HL-60/S4 (cell line): ENCODE data around the gene LFNG.

Experiments
- in situ Hi-C: fragments of 300-500 bp; cut with MboI; formaldehyde crosslinking; loops from 2 replicates; pipeline ENCODE4 v1.14.3; 2022; ENCODE audit warnings: low sequenced_read_pairs

The LFNG gene

DNA sequence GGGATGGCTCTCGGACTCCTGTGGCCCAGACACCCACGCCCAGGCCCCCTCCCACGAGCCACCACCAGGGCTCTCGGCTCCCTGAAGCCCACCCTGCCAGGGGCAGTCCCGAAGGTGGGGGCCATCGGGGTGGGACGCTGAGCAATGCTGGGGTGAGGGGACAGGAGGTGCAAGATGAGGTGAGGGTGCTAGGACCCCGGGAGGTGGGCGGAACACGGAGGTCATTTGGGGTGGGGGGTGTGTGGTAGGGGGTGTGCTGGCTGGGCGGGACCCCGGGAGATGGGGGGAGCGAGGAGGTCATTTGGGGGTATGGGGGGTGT lies 17.0 kb upstream of the LFNG start:
- in situ Hi-C loops = no loop called here

DNA sequence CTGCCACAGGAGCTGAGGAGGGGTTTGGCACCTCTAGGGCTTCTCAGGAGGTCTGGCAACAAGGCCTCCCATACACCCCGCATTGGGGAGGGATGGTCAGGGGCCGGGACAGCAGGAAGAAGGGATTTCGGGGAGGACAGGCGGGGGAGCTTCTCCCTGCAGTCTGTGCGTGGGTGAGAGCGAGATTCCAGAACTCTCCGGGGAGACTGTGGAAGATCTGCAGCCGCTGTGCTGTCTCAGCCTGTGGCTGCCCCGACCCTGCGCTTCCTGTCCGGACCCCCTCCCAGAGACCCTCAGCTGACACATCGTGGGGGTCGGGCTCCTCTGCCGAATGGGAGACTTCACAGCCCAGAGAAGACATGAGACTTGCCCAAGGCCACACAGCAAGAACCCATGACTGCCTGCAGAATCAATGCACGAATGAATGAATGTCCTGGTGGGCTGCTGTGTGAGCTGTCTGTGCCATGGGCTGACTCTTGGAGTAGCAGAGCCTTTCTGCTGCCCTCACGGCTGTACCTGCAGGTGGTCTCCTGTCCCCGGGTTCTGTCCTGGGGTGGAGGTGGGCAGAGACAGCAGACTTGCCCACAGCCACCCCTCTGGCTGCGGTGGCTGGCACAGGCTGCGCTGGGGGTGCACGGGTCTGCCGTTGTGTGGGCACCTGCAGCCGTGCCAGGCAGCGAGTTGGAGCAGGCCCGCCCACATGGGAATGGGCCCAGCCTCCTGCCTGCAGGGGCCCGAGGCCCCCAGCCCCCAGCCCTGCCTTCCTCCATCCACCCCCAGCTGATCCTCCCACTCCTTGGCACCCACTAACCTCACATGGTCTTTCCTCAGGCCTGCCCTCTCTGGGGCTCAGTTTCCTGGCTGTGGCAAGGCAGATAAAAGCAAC lies 16.3 kb upstream of the LFNG start:
- in situ Hi-C loops = no loop called here

DNA sequence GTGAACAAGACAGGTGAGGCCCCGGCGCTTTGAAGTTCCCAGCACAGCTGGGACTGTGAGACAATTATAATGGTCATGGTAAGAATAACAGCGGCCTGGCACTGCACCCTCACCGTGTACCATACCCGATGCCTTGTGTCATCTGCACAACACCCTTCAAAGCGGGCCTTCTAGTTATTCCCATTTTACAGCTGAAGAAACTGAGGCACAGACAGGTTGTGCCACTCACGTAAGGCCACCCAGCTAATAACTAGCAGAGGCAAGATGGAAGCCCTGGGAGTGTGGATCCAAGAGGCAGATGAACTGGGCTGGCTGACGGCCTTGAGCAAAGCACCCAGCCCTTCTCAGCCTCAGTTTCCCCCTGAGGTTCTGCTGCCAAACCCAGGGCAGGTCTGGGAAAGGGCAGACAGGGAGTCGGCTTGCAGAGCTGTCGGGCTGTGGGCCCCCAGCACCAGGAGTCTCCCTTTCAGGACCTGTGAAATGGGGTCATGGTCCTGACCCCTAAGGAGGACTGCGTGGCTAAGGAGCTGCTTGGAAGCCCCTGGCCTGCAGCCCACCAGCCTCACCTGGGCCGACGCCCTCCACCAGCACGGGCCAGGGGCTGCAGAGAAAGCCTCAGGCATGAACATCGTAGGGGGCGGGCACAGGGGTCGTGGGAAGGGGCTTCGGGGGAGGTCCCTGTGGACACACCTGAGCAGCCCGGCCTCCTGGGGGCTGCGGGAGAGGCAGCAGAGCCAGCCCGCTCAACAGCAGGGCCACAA lies 15.3 kb upstream of the LFNG start:
- in situ Hi-C loops = no loop called here

DNA sequence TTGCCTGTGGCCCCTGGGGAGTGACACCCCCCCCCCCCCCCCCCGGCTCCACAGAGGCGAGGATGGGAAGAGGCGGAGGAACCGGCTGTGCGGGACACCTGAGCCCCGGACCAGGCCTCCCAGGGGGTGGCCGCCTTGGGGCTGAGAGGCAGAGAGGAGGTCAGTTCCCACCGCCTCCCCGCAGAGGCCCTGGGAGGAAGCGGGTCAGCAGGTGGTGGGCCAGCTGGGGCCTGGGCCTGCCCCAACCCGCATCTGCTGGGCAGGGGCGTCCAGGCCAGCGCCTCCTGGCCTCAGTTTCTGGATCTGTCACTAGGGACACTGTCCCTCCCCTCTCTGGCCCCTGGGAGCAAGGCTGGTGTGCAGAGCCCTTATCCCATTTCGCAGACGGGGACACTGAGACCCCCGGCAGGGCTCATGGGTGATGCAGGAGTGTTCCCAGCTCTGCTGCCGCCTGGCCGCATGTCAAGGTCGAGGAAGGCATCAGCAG lies 14.6 kb upstream of the LFNG start:
- in situ Hi-C loops = no loop called here

DNA sequence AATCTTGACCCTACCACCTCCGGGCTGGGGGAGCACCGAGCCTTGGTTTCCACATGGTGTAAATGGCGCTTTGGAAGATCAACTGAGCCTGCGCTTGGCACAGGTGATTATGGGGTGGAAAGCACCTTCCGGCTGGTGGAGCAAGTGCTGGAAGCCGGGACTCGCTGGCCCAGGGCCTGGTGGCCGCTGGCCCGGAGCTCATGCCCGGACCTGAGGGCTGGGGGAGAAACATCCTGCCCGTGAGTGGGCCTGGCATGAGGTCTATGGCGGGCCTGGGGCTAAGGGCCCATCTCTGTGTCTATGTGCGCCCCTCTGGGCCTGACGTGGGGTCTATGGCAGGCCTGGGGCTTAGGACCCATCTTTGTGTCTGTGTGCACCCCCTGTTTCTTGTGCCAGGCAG lies 14.2 kb upstream of the LFNG start:
- in situ Hi-C loops = no loop called here

DNA sequence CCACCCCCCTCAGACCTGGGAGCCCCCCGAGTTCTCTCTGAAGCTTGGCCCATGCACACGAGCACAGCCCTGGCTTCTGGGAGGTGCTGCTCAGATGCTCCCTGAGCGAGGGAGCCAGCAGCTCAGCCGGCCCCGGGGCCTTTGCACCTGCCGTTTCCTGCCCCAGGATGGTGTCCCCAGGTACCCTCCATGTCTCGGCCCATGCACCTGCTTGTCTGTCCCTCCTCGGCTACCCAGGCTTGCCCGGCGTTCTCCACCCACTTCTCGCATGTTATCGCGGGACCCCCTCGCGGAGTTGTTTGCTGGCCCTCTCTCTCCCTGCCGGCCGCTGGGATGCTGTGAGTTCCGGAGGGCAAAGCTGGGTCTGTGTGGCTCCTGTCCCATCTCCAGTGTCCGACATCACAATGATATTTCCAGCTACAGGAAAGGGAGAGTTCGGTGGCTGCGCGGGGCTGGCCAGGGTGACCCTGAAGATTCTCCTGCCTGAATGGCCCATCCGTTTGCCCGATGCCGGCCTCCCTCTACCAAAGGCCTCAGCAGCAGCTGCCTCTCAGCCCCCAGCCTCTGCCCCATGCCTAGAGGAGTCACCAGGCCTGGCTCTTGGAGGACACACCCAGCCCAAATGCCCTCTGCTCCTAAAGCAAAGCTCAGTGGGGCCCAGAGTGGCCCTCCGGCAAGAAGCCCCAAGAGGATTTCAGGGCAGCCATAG lies 12.2 kb upstream of the LFNG start:
- in situ Hi-C loops = no loop called here

DNA sequence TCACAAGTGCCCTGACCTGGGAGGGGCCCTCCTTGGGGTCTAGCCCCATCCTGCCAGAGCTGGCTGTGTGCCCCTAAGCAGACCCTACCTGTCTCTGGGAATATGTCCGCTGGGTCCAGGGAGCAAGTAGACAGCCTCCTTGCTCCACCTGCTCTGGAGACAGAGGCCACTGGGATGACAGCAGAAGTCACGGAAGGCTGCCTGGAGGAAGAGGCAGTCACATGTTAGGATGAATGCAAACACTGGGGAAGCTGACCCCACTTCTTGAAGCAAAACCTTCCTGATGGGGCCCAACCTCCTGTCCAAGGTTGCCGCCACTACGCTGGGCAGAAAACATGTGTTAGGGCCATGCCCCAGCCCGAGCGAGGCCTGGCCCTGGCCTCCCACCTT lies 11.7 kb upstream of the LFNG start:
- in situ Hi-C loops = no loop called here

DNA sequence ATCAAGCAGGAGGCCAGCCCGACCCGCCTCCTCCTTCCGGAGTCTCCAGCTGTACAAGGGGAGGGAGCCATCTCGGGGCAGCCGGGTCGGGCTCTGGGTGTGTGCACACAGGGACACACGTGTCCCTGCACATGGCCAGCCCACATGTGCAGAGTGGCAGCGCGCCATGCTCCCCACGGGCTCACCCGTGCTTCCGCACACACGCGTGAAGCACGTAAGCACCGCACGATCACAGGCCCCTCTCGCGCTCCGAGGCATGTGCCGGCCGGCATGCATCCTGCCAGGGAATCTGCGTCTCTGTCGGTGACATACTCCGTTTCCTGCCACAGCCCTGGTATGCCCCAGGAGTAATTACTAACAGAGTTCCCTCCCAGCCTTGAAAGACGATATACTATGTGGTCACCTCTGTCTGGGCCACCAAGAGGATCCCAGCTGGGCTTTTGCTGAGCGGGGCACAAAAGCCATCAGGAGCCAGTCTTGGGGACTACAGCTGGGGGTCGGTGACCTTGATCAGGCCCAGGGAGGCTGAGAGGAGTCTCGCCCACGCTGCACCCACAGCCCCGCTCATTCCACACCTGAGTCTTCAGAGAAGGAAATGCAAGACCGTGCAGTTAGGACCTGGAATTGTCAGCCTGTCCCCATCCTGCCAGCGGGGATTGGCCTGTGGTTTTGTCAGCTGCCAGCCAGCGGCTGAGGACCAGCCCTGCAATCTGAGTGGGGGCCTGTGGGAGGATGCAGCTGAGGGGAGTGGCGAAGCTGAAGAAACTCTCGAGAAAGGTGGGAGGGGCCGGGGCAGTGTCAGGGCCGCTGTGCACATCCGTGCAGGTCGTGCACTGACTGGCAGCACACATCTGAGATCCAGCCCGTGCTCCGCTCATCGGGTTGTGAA lies 11.0 kb upstream of the LFNG start:
- in situ Hi-C loops = no loop called here

DNA sequence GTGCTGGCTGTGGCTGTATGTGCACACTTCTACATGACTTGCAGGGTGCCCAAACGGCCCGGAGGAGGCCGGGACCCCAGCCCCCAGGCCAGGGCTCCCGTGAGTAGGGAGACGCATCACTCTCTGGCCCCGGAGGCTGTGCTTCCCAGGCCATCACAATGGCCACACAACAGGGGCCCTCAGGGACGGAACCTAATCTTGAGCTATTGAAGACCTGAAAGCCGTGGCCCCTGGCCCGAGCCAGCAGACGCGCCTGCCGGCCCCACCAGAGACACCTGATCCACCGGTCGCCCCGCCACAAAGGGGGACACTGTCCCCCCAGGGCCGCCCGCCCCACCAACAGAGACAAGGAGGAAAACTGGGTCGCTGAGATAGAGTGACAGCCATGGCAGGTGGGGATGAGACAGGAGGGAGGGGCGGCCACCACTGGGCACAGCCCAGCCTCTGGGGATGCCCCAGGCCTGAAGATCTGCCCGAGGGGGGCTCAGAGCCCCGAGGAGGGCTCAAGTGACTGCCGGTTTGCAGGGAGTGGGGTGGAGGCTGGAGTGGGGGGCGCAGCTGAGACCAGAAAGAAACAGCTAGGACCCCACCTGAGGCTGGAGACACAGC lies 10.2 kb upstream of the LFNG start:
- in situ Hi-C loops = no loop called here

DNA sequence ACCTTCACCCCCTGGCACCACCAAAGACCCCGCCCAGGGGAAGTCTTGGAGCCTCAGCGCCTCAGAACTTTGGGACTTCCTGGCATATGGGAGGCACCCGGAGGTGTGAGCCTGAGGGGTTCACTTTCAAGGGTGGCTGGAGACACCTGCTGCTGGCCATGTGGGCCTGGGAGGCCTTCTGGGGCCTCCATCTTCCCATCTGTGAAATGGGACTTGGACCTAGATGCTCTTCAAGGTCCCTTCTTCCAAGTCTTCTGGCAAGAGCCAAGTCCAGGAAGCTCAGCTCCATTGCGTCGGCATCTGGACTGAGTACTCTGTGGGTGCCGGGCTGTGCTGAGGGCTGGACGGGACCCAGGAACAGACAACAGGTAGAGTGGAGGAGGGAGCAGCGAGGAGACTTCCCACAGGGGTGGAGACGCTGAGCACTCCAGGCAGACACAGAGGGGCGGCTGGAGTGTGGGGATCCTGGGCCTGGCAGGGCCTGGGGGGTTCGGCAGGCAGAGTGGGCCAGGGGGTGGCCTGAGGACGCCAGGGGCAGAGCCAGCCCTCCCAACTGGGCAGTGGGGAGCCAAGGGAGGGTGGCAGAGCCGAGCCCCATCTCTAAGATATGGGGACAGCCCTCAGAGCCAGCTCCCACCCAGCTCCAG lies 9.3 kb upstream of the LFNG start:
- in situ Hi-C loops = no loop called here

DNA sequence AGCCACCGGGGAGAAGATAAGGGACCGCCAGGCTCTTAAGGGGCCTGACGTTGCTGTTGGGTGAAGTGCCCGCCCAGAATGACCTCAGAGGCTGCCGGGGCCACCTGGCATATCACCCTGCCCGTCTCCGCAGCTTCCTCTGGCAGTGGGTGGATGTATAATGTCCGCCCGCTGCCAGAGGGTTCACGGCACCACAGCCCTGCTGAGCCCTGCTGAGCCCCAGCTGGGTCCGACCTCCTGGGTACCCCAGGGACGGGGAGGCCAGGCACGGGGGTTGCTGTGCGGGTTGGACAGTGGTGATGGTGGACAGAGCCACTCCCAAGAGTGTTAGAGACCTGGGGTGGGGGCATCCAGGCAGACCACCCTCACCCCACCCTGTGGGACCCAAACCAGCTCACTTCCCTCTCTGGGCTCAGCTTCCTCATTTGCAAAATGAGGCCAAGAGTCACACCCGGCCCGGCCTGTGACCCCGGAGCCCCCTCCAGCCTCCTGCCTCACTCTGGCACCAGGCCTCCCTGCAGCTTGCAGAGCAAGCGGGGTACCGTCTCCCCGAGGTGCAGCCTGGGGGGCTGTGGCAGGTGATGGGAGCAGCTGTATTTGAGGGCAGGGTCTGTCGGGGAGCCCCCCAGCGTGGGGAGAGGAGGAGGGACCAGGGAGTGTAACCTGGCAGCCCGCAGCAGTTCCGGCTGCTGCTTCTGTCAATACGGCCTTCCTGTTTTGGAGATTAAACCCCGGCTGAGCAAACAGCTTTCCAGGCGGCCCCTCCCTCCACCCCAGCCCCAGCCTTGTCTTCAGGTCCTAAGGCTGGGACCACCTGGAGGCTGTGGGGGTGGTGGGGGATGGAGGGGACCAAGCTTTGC lies 8.4 kb upstream of the LFNG start:
- in situ Hi-C loops = no loop called here

DNA sequence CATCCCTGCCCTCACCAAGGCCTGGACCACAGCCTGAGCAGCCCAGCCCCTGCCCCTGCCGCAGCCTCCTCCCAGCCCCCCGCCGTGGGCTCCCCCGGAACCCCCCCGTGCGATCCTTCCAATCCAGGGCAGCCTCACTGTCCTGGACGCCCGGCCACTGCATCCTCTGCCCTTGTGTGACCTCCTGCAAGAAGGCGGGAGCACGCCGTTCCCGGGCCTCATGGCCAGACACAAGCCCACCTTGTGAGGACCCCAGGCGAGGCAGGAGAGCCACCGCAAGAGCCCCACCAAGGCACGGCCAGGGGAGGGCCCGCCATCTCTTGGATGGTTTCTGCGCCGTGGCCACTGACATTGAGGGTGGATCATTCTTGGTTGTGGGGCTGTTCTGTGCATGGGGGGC lies 7.8 kb upstream of the LFNG start:
- in situ Hi-C loops = no loop called here

DNA sequence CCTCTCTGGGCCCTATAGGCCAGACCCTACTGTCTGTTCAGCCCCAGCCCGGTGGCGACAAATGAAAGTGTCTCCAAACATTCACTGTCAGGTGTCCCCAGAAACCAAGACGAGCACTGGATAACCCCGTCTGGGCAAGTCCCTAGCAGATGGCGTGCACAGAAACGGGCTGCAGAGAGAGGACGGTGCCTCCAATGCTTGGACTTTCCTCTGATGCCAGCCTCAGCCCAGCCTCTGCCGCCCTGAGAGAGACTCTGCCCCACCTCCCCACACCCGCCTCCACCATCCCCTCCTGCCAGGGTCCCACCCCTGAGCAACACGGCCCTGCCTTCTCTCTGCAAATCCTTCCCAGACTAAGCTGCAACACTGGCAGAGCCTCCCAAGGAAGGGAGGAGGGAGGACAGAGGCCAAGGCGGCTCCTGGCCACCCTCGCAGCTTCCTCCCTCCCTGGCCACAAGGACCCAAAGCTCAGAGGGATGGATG lies 7.4 kb upstream of the LFNG start:
- in situ Hi-C loops = no loop called here

DNA sequence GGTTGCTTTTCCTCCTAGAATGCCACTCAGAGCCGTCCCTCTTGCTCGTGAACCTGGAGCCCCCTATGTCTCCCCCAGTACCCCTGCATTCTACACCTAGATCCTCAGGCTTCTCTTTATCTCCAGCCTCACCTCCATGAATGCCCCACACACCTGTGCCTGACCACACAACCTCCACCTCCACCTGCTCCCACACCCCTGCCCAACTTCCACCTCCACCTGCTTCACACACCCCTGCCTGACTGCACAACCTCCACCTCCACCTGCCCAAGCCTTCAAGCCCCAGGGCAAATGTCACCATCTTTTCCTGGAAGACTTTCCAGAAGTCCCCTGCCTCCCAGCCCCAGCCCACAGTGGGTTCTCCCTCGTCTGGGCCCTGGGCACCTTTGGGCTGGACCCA lies 6.9 kb upstream of the LFNG start:
- in situ Hi-C loops = no loop called here

DNA sequence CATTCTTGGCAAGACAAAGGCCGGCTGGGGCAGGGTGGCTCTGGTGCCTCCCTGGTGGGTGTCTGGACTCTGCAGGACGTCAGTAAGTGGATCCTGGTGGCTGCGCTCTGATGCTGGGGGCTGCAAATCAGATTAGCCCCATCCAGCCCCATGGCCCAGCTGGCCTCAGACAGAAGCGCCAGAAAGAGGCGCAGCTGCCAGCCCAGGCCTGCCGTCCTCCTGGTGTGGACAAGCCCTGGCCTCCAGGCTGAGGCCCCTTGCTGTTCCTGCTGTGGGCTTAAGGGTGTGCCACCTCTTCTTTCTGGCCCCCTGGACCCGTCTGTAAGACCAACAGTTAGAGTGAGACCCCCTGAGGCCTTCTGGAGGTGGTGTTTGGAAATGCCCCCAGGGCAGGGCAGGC lies 5.9 kb upstream of the LFNG start:
- in situ Hi-C loops = no loop called here

DNA sequence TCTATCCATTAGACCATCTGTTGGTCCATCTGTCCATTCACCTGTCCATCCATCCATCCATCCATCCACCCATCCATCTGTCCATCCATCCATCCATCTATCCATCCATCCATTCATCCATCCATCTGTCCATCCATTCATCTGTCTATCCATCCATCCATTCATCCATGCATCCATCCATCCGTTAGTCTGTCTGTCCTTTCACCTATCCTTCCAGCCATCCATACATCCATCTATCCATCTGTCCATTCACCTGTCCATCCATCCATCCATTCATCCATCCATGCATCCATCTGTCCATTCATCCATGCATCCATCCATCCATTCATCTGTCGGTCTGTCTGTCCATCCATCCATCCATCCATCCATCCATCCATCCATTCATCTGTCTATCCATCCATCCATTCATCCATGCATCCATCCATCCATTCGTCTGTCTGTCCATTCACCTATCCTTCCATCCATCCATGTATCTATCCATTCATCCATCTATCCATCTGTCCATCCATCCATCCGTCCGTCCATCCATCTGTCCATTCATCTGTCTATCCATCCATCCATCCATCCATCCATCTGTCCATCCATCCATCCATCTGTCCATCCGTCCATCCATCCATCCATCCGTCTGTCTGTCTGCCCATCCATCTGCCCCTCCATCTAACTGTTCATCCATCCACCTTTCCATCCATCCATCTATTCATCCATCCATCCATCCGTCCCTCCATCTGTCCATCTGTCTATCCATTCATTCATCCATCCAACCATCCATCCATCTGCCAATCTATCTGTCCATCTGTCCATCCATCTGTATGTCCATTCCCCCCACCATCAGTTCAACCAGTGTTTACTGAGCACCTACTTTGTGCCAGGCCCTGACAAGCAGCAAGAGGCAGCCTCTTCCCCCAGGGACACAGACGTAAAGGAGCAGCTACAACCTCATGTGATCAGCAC lies 4.8 kb upstream of the LFNG start:
- in situ Hi-C loops = no loop called here

DNA sequence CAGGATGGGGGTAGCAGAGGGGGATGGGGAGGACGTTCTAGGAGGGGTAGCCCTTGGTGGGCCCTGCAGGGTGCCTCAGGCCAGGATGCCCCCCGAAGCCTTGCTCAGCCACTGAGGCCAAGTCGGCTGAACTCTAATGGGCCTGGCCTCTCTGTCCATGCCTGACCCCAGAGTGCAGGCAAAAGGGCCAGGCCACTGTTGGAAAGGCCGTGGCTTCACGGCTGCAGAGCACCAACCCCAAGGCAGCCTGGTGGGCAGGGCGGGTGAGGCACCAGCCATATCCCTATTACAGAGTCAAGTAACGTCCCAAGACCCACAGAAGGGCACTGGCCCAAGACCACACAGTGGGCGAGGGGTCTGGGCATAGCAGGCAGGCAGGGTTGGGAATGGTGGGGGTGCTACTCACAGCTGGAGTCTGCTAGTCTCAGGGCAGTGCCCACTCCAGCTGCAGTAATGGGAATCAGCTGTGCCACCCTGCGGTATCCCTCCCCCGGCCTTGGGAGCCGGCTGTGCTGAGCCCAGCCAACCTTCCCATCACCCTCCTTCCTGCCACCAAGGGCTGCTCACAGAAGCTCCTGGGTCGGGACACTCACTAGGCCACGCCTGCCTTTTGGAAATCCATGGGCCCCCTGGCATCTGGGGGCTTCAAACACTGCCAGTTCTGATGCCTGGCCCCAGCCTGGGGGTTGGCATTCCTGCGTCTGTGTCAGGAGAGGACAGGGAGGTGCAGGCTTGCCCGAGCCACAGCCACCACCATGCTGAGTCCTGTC lies 4.0 kb upstream of the LFNG start:
- in situ Hi-C loops = no loop called here
